H1 (cell line): ENCODE data around the gene KCNA1. TPM values are rescaled to one million over a fixed set of nuclear protein-coding genes. Genes with fewer than 3 reads are reported as not detected.
A peak's percentile ranks its signal among the peaks of the same experiment; 100 is the strongest.

Experiments used
- CTCF ChIA-PET: fragments of 300-600 bp; sonication (Branson Sonifier 250); formaldehyde crosslinking; loops from one replicate; lab custom pipeline; 2021; ENCODE audit not compliant: partially characterized antibody; lab: Charles Lee
- POLR2A ChIA-PET: fragments of 300-600 bp; sonication (Branson Sonifier 250); formaldehyde crosslinking; loops from one replicate; lab custom pipeline; 2021; ENCODE audit warnings: inconsistent platforms; ENCODE audit not compliant: partially characterized antibody; lab: Charles Lee
- DNase-seq, 2 experiments: peaks; one replicate each; pipeline versions ENCODE4 v3.0.0 to v3.0.0-alpha.2; 2010 to 2022; ENCODE audit warnings: low spot score in 2 of 2, low read depth in 1 of 2, mixed read lengths in 1 of 2
- FAIRE-seq: peaks from 2 replicates; lab custom pipeline; 2011; peaks lifted over from hg19 to GRCh38; lab: Jason Lieb, UNC
- H2AFZ ChIP-seq: 2 replicates; pipeline ENCODE4 v1.8.1; 2012; ENCODE audit warnings: low read length, inconsistent platforms
- H2AK5ac ChIP-seq: 2 replicates; pipeline ENCODE4 v1.6.1; 2013; ENCODE audit warnings: low read depth, low read length
- H2BK120ac ChIP-seq: replicated peaks from 2 replicates; pipeline ENCODE3; 2013; ENCODE audit warnings: low read depth, low read length, inconsistent platforms
- H2BK12ac ChIP-seq: 2 replicates; pipeline ENCODE4 v1.6.1; 2013; ENCODE audit warnings: low read depth, low read length
- H2BK15ac ChIP-seq: 2 replicates; pipeline ENCODE4 v1.6.1; 2013; ENCODE audit warnings: low read length
- H2BK20ac ChIP-seq: 2 replicates; pipeline ENCODE4 v1.6.1; 2013; ENCODE audit warnings: low read length
- H2BK5ac ChIP-seq: 2 replicates; pipeline ENCODE4 v1.6.1; 2013; ENCODE audit warnings: low read depth, low read length
- H3K14ac ChIP-seq: 2 replicates; pipeline ENCODE4 v1.6.1; 2013; ENCODE audit warnings: inconsistent platforms; ENCODE audit not compliant: insufficient read length
- H3K18ac ChIP-seq: 2 replicates; pipeline ENCODE4 v1.6.1; 2013; ENCODE audit warnings: low read length; ENCODE audit errors: extremely low read depth
- H3K23ac ChIP-seq: 2 replicates; pipeline ENCODE4 v1.6.1; 2013; ENCODE audit warnings: inconsistent platforms; ENCODE audit not compliant: insufficient read length
- H3K23me2 ChIP-seq: 2 replicates; pipeline ENCODE4 v1.6.1; 2013; ENCODE audit warnings: low read depth, low read length
- H3K27ac ChIP-seq: 2 replicates; pipeline ENCODE4 v1.6.1; 2011; ENCODE audit warnings: low read depth, low read length, inconsistent platforms
- H3K27me3 ChIP-seq, 4 experiments: replicated peaks in 1 of 4; 1 replicate in 1 of 4; 2 replicates in 3 of 4; pipeline versions ENCODE4 v1.6.1 to v1.8.1; 2011 to 2013; ENCODE audit warnings: low read length in 3 of 4, mild to moderate bottlenecking in 3 of 4, inconsistent platforms in 2 of 4, mixed read lengths in 2 of 4, moderate library complexity in 1 of 4; ENCODE audit not compliant: control insufficient read depth in 3 of 4, insufficient read depth in 3 of 4; ENCODE audit errors: extremely low read depth in 1 of 4
- H3K36me3 ChIP-seq, 4 experiments: 2 replicates each; pipeline versions ENCODE4 v1.6.1 to v1.8.1; 2011 to 2013; ENCODE audit warnings: mild to moderate bottlenecking in 4 of 4, low read length in 3 of 4, moderate library complexity in 2 of 4, control low read depth in 1 of 4, inconsistent platforms in 1 of 4; ENCODE audit not compliant: insufficient read depth in 4 of 4, control insufficient read depth in 2 of 4
- H3K4ac ChIP-seq: replicated peaks from 2 replicates; pipeline ENCODE3; 2013; ENCODE audit warnings: low read length, low read depth, mixed read lengths, inconsistent platforms; ENCODE audit not compliant: insufficient read length
- H3K4me1 ChIP-seq, 4 experiments: replicated peaks in 1 of 4; 1 replicate in 1 of 4; 2 replicates in 3 of 4; pipeline versions ENCODE4 v1.6.1 to v1.8.1; 2011 to 2013; ENCODE audit warnings: low read length in 3 of 4, inconsistent platforms in 2 of 4, mixed read lengths in 1 of 4; ENCODE audit not compliant: insufficient read depth in 4 of 4, control insufficient read depth in 3 of 4
- H3K4me2 ChIP-seq, 2 experiments: 2 replicates each; pipeline versions ENCODE4 v1.6.1 to v1.8.1; 2011 to 2013; ENCODE audit warnings: low read depth in 2 of 2, low read length in 2 of 2, control low read depth in 1 of 2, inconsistent platforms in 1 of 2, mild to moderate bottlenecking in 1 of 2; ENCODE audit not compliant: insufficient read depth in 1 of 2
- H3K4me3 ChIP-seq, 4 experiments: fragments of 200-600, 300-600 bp in 1 of 4; sonication (generic), shearing (Covaris generic), sonication (Bioruptor Twin) in 1 of 4; 2 replicates each; pipeline versions ENCODE4 v1.5.1 to v1.8.1; 2011 to 2016; ENCODE audit warnings: low read length in 4 of 4, low read depth in 3 of 4, control low read depth in 2 of 4, inconsistent platforms in 2 of 4, mild to moderate bottlenecking in 2 of 4, mixed read lengths in 1 of 4, moderate library complexity in 1 of 4; ENCODE audit not compliant: insufficient read depth in 2 of 4; ENCODE audit errors: extremely low read depth in 1 of 4
- H3K56ac ChIP-seq: replicated peaks from 2 replicates; pipeline ENCODE3; 2013; ENCODE audit warnings: low read depth, mild to moderate bottlenecking, mixed read lengths, low read length, inconsistent platforms; ENCODE audit not compliant: insufficient read length
- H3K79me1 ChIP-seq: 2 replicates; pipeline ENCODE4 v1.6.1; 2013; ENCODE audit warnings: low read depth, low read length, control low read depth
- H3K79me2 ChIP-seq, 2 experiments: 2 replicates each; pipeline versions ENCODE4 v1.6.1 to v1.8.1; 2012 to 2013; ENCODE audit warnings: low read length in 2 of 2, mild to moderate bottlenecking in 2 of 2, inconsistent platforms in 1 of 2; ENCODE audit not compliant: insufficient read depth in 2 of 2, control insufficient read depth in 1 of 2
- H3K9ac ChIP-seq, 4 experiments: replicated peaks in 1 of 4; 1 replicate in 1 of 4; 2 replicates in 3 of 4; pipeline versions ENCODE4 v1.6.1 to v1.8.1; 2011 to 2013; ENCODE audit warnings: low read depth in 3 of 4, low read length in 3 of 4, control low read depth in 2 of 4, mild to moderate bottlenecking in 2 of 4, moderate library complexity in 2 of 4, inconsistent platforms in 1 of 4; ENCODE audit errors: extremely low read depth in 1 of 4
- H3K9me3 ChIP-seq, 2 experiments: 2 replicates each; pipeline versions ENCODE4 v1.6.1 to v1.8.1; 2012 to 2013; ENCODE audit warnings: mild to moderate bottlenecking in 2 of 2, moderate library complexity in 2 of 2, control low read depth in 1 of 2, inconsistent platforms in 1 of 2, low read depth in 1 of 2, low read length in 1 of 2, mixed read lengths in 1 of 2; ENCODE audit not compliant: insufficient read depth in 2 of 2
- H4K20me1 ChIP-seq, 2 experiments: replicated peaks in 1 of 2; 2 replicates each; pipeline versions ENCODE3 to v1.8.1; 2011 to 2013; ENCODE audit warnings: inconsistent platforms in 2 of 2, low read length in 2 of 2, mild to moderate bottlenecking in 1 of 2; ENCODE audit not compliant: insufficient read depth in 2 of 2, control insufficient read depth in 1 of 2
- H4K5ac ChIP-seq: 2 replicates; pipeline ENCODE4 v1.6.1; 2013; ENCODE audit warnings: low read length, low read depth, mixed read lengths, inconsistent platforms; ENCODE audit not compliant: insufficient read length
- H4K8ac ChIP-seq: 2 replicates; pipeline ENCODE4 v1.8.0; 2013; ENCODE audit warnings: mild to moderate bottlenecking, moderate library complexity, low read length, inconsistent platforms; ENCODE audit not compliant: insufficient read depth; ENCODE audit errors: extremely low read depth
- H4K91ac ChIP-seq: replicated peaks from 2 replicates; pipeline ENCODE3; 2013; ENCODE audit warnings: low read length, mixed read lengths, inconsistent platforms; ENCODE audit not compliant: insufficient read length
- ASH2L ChIP-seq: fragments of 200-600, 300-600 bp; sonication (generic); IDR thresholded peaks from one replicate; pipeline ENCODE4 v1.7.1; 2017; ENCODE audit warnings: low read length
- EGR1 ChIP-seq: IDR thresholded peaks from 2 replicates; pipeline ENCODE4 v1.6.1; 2011; ENCODE audit warnings: low read depth, low read length, borderline replicate concordance
- EZH2 ChIP-seq: fragments of 200-600 bp; sonication (generic); IDR thresholded peaks from 2 replicates; pipeline ENCODE4 v1.7.1; 2012; ENCODE audit warnings: low read depth, mild to moderate bottlenecking, moderate library complexity, low read length, inconsistent platforms; ENCODE audit not compliant: severe bottlenecking
- KDM1A ChIP-seq: fragments of 200-600, 300-600 bp; sonication (generic); IDR thresholded peaks from 2 replicates; pipeline ENCODE4 v1.7.1; 2016; ENCODE audit warnings: mild to moderate bottlenecking, low read length, borderline replicate concordance
- KDM4A ChIP-seq: IDR thresholded peaks from one replicate; pipeline ENCODE4 v1.7.1; 2012; ENCODE audit warnings: low read depth, mild to moderate bottlenecking, moderate library complexity, low read length, inconsistent platforms; ENCODE audit not compliant: severe bottlenecking
- MAFK ChIP-seq: IDR thresholded peaks from 2 replicates; pipeline ENCODE4 v1.6.1; 2012; ENCODE audit warnings: low read depth, mild to moderate bottlenecking, improper control_type of control experiment, low read length
- RNF2 ChIP-seq: fragments of 200-900, 300-1000 bp; sonication (generic); IDR thresholded peaks from 2 replicates; pipeline ENCODE4 v1.7.1; 2016; ENCODE audit warnings: borderline replicate concordance, low read depth, mild to moderate bottlenecking, antibody characterized with exemption, low read length; ENCODE audit not compliant: poor library complexity, severe bottlenecking; ENCODE audit errors: missing control alignments
- SUZ12 ChIP-seq: fragments of 200-600 bp; sonication (generic); IDR thresholded peaks from 2 replicates; pipeline ENCODE4 v1.6.1; 2012; ENCODE audit warnings: mild to moderate bottlenecking, inconsistent platforms, low read length, moderate library complexity, mixed read lengths
- WGBS, 2 experiments: shearing (Covaris generic) in 1 of 2; methylation state at CpG; one replicate each; pipeline versions ENCODE4 v1.1.6 to v1.1.7; 2013 to 2015; ENCODE audit warnings: low lambda C conversion rate in 2 of 2, mixed read lengths in 2 of 2, inconsistent platforms in 1 of 2, low coverage in 1 of 2, missing lambda C conversion rate in 1 of 2; ENCODE audit not compliant: insufficient replicate concordance in 2 of 2, insufficient coverage in 1 of 2, insufficient read length in 1 of 2; ENCODE audit errors: extremely low coverage in 1 of 2, missing lambda C conversion rate in 1 of 2; 5-methylcytosine and 5-hydroxymethylcytosine counted together
- polyA plus RNA-seq, 7 experiments: library from polyadenylated mRNA; depleted of rRNA in 3 of 7; stranded (reverse) in 5 of 7; unstranded in 2 of 7; fragments of >200 nt in 5 of 7; fragments of 200-250 nt in 2 of 7; gene quantifications; 1 replicate in 5 of 7; 2 replicates in 1 of 7; 4 replicates in 1 of 7; pipeline versions ENCODE4 v1.2.1 to v1.2.3, GENCODE V29; 2011 to 2013; ENCODE audit warnings: missing spikeins in 2 of 7, mixed read lengths in 2 of 7
- total RNA-seq: library from RNA; stranded (reverse); fragmentation: NEBNext Ultra II Directional; extraction: Animal tissue kit (Norgen Biotek cat#: 25700); gene quantifications from 2 replicates; pipeline ENCODE4 v1.2.1, GENCODE V29; 2021

Gene KCNA1
- total and polyA plus RNA-seq, 2 of the 8 experiments (the other 6 are each of a cell fraction or from before 2014, with no cell fraction given): 0.23 to 0.30 TPM

- H3K18ac ChIP-seq: no peak overlapping the region; the same call in 1 of the 2 replicates
- 6% methylated on average over 22 of the region's 24 CpGs; no CpG with 5 or more reads in 1 of the 2 experiments for WGBS, 2 experiments
- no peak overlapping the region for H3K4ac ChIP-seq
- H2AFZ ChIP-seq: no peak overlapping the region
- H4K8ac ChIP-seq: no peak overlapping the region
- H3K23me2 ChIP-seq: peaks cover 15% of the 10 kb centered on the region; the same call in 1 of the 2 replicates
- H4K20me1 ChIP-seq: peaks cover 0 to 2% of the 10 kb centered on the region in 2 experiments
- H2AK5ac ChIP-seq: no peak overlapping the region
- no peak overlapping the region for H2BK5ac ChIP-seq
- H3K4me1 ChIP-seq: peaks cover 0 to 17% (median 10%) of the 10 kb centered on the region in 4 experiments; a peak in 6 of 7 replicates
- TF ChIP-seq ASH2L (peak; percentile 8), EZH2 (peak; percentile 49), RNF2 (peak; percentile 59), KDM4A (no peak), MAFK (no peak), SUZ12 (peak; percentile 70; the same call in 1 of the 2 replicates), KDM1A (no peak), EGR1 (peak; percentile 73; the same call in 1 of the 2 replicates)
- no peaks in the 10 kb centered on the region for H3K79me2 ChIP-seq
- FAIRE-seq (no peak), DNase-seq (peak in 1 of 2 experiments; percentile 60)
- peaks cover 33 to 58% (median 46%) of the 10 kb centered on the region in 4 experiments for H3K27me3 ChIP-seq
- H2BK20ac ChIP-seq: no peak overlapping the region
- no peak overlapping the region for H3K14ac ChIP-seq
- H3K9me3 ChIP-seq: peaks cover 3 to 9% of the 10 kb centered on the region in 2 experiments; a peak in 2 of 4 replicates
- no peak overlapping the region for H3K27ac ChIP-seq
- H3K56ac ChIP-seq: no peak overlapping the region
- H3K9ac ChIP-seq: no peak overlapping the region
- no peak overlapping the region for H2BK120ac ChIP-seq
- no peak overlapping the region for H4K91ac ChIP-seq
- H2BK15ac ChIP-seq: no peak overlapping the region
- H3K36me3 ChIP-seq: no peaks in the 10 kb centered on the region; a peak in 1 of 8 replicates
- H3K4me2 ChIP-seq: peak overlapping the region; percentile 88 to 99
- no peak overlapping the region for H4K5ac ChIP-seq
- no peak overlapping the region for H3K23ac ChIP-seq
- no peak overlapping the region for H2BK12ac ChIP-seq
- CTCF ChIA-PET: interaction anchor here (0.6 to 12.1 kb wide), 15 partner anchors 12 to 1257 kb away, joined by 3 to 162 read pairs (median 5); no protein-coding TSS in a partner anchor
- no peaks in the 10 kb centered on the region for H3K79me1 ChIP-seq
- peak overlapping the region; percentile 45 to 70 (median 58) for H3K4me3 ChIP-seq
- POLR2A ChIA-PET: no interaction called here
These were observed 333 bp upstream of the KCNA1 start for GRCh38 chr12:4909410-4909733.
